Measurements from ENCODE around the gene LAMB4.

The LAMB4 gene

DNA sequence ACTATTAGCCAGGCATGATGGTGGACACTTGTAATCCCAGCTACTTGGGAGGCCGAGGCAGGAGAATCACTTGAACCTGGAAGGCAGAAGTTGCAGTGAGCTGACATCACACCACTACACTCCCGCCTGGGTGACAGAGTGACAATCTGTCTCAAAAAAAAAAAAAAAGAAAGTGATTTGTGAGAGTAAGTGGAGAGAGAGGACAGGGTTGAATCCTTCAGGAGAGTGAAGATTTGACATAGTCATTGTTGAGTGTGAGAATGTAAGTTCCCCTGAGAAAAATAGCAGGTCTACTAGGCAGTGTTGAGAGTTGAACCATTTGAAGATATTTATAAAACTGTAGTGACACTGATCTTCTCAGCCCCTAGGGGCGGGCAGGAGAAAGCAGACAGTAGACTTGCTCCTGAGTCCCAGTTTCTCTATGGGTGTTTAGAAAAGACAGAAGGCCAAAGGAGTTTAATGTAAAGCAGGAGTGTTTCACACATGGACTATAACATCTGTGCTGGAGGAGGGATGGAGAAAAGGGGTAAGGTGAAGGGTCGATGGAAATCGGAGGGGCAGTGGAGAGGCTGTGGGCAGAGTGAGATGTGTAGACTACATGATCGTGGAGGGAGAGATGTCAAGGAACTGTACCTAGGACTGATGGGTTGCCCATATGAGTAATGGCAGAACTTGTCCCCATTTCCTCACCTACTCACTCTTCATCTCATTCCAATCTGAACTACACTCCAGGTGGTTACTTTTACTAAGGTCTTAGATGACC, 13.7 kb upstream of the LAMB4 start:
- no peak overlapping the region for H3K27ac ChIP-seq (ENCODE audit: insufficient read depth, low read depth, low read length, poor library complexity, severe bottlenecking)
- H3K4me1 ChIP-seq (ENCODE audit: control insufficient read depth, insufficient read depth, low read length), result no peaks in the 10 kb centered on the region
- no peaks in the 10 kb centered on the region for H3K36me3 ChIP-seq (ENCODE audit: control insufficient read depth, insufficient read depth, low read length)
- H3K9me3 ChIP-seq (ENCODE audit: control insufficient read depth, low read length), result no peaks in the 10 kb centered on the region
- 92 to 97% methylated on average over 6 of the region's 6 CpGs for WGBS, 2 experiments
- no peaks in the 10 kb centered on the region for H3K27me3 ChIP-seq (ENCODE audit: control insufficient read depth, insufficient read depth, low read length, poor library complexity, severe bottlenecking)
- H3K4me3 ChIP-seq (ENCODE audit: insufficient read depth, low read depth, low read length), result no peak overlapping the region

DNA sequence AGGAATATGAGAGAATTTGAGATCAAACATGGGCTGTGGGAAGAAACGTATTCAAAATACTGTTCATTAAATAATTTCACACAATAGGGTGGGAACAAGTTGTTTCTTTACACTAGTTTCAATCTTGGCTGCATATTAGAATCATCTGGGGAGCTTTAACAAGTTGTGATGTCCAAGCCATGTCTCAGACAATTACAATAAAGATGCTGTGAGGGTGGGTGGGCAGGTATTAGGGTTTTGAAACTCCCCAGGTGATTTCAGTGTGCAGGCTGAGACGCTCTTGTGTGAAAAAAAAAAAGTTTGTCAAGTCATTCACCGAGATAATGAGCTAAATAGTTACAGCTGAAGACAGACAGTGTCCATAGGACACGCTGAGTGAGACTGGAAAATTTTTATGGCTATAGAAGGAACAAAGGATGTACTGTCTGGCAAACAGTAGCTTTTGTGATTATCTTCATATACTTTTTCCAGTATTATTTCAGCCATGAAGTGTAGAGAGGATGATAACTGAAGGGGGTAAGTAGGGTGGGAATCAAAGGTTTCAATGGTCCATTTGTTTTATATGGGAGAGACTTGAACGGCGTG, 12.6 kb upstream of the LAMB4 start:
- no peaks in the 10 kb centered on the region for H3K27me3 ChIP-seq (ENCODE audit: control insufficient read depth, insufficient read depth, low read length, poor library complexity, severe bottlenecking)

DNA sequence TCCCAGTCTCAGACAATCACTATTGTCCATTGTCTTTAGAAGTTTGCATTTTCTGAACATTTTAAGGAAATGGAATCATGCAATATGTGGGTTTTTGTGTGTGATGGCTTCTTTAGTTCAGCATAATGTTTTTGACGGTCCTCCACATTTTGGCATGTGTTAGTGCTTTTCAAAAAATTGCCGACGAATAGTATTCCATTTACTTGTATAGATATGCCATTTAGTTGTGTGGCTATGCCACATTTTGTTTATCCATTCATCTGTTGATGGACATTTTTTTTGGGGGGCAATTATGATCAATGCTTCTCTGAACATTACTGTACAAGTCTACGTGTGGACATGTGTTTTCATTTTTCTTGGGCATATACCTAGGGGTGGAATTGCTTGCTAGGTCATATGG, 12.0 kb upstream of the LAMB4 start:
- Histone ChIP-seq H3K36me3 (ENCODE audit: control insufficient read depth, insufficient read depth, low read length) (no peaks in the 10 kb centered on the region), H3K4me3 (ENCODE audit: insufficient read depth, low read depth, low read length) (no peak overlapping the region), H3K27ac (ENCODE audit: insufficient read depth, low read depth, low read length, poor library complexity, severe bottlenecking) (no peak overlapping the region), H3K4me1 (ENCODE audit: control insufficient read depth, insufficient read depth, low read length) (no peaks in the 10 kb centered on the region), H3K9me3 (ENCODE audit: control insufficient read depth, low read length) (no peaks in the 10 kb centered on the region), H3K27me3 (ENCODE audit: control insufficient read depth, insufficient read depth, low read length, poor library complexity, severe bottlenecking) (no peaks in the 10 kb centered on the region)
- 93 to 98% methylated on average over 4 of the region's 4 CpGs for WGBS, 2 experiments

More for the DNA sequence above, 12.6 kb upstream of the LAMB4 start:
- Histone ChIP-seq H3K36me3 (ENCODE audit: control insufficient read depth, insufficient read depth, low read length) (no peaks in the 10 kb centered on the region), H3K4me3 (ENCODE audit: insufficient read depth, low read depth, low read length) (no peak overlapping the region), H3K9me3 (ENCODE audit: control insufficient read depth, low read length) (no peaks in the 10 kb centered on the region), H3K27ac (ENCODE audit: insufficient read depth, low read depth, low read length, poor library complexity, severe bottlenecking) (no peak overlapping the region), H3K4me1 (ENCODE audit: control insufficient read depth, insufficient read depth, low read length) (no peaks in the 10 kb centered on the region)
- 94 to 95% methylated on average over 5 of the region's 6 CpGs for WGBS, 2 experiments

DNA sequence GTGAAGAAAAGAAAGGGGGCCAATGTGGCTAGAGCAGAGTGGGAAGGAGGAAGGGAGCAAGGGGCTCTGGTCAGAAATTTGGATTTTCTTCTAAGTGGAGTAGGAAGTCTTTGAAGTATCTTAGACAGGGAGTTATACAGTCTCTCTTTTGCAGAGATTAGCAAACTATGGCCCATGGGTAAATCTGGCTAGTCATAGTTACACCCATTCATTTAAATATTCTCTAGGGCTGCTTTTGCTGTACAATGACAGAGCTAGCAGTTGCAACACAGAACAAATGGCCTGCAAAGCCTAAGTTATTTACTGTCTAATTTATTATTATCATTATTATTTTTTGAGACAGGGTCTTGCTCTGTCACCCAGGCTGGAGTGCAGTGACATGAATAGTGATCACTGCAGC, 10.5 kb upstream of the LAMB4 start:
- H3K27ac ChIP-seq (ENCODE audit: insufficient read depth, low read depth, low read length, poor library complexity, severe bottlenecking), result no peak overlapping the region

DNA sequence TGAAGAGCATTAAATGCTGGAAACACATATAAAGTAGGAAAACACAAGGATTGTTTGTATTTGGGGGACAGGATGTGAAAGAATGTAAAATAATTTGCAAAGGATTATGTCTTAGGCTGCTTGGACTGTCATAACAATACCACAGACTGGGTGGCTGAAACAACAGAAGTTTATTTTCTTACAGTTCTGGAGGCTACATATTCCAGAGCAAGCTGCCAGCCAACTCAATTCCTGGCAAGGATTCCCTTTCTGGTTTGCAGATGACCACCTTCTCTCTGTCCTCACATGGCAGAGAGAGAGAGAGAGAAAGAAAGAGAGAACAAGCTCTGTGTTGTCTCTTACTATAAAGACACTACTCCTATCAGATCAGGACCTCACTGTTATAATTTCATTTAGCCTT, 8.8 kb upstream of the LAMB4 start:
- H3K27me3 ChIP-seq (ENCODE audit: control insufficient read depth, insufficient read depth, low read length, poor library complexity, severe bottlenecking), result no peaks in the 10 kb centered on the region
- H3K27ac ChIP-seq (ENCODE audit: insufficient read depth, low read depth, low read length, poor library complexity, severe bottlenecking), result no peak overlapping the region
- no peaks in the 10 kb centered on the region for H3K4me1 ChIP-seq (ENCODE audit: control insufficient read depth, insufficient read depth, low read length)
- no peaks in the 10 kb centered on the region for H3K9me3 ChIP-seq (ENCODE audit: control insufficient read depth, low read length)
- no peak overlapping the region for H3K4me3 ChIP-seq (ENCODE audit: insufficient read depth, low read depth, low read length)
- no peaks in the 10 kb centered on the region for H3K36me3 ChIP-seq (ENCODE audit: control insufficient read depth, insufficient read depth, low read length)

More for the DNA sequence above, 10.5 kb upstream of the LAMB4 start:
- Histone ChIP-seq H3K36me3 (ENCODE audit: control insufficient read depth, insufficient read depth, low read length) (no peaks in the 10 kb centered on the region), H3K27me3 (ENCODE audit: control insufficient read depth, insufficient read depth, low read length, poor library complexity, severe bottlenecking) (no peaks in the 10 kb centered on the region), H3K4me3 (ENCODE audit: insufficient read depth, low read depth, low read length) (no peak overlapping the region), H3K4me1 (ENCODE audit: control insufficient read depth, insufficient read depth, low read length) (no peaks in the 10 kb centered on the region), H3K9me3 (ENCODE audit: control insufficient read depth, low read length) (no peaks in the 10 kb centered on the region)

DNA sequence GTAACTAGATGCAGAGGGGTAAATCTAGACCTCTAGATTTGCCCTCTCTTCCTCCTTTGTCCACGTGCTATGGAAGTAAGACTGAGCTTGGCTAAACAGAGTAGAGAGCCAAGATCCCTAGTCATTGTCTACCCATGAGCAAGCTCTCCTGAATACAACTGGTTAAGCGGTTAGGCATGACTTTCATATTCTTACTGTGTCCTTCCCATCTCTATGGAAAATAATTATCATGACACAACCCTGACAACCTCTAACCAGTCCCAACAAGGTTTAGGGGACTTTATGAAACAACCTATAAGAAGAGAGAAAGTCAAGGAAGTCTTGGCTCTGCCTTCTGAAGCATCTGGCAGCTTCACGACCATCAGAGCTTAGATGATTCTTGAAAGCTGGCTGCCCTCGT, 7.8 kb upstream of the LAMB4 start:
- Histone ChIP-seq H3K36me3 (ENCODE audit: control insufficient read depth, insufficient read depth, low read length) (no peaks in the 10 kb centered on the region), H3K9me3 (ENCODE audit: control insufficient read depth, low read length) (no peaks in the 10 kb centered on the region), H3K4me3 (ENCODE audit: insufficient read depth, low read depth, low read length) (no peak overlapping the region), H3K27me3 (ENCODE audit: control insufficient read depth, insufficient read depth, low read length, poor library complexity, severe bottlenecking) (no peaks in the 10 kb centered on the region), H3K27ac (ENCODE audit: insufficient read depth, low read depth, low read length, poor library complexity, severe bottlenecking) (no peak overlapping the region), H3K4me1 (ENCODE audit: control insufficient read depth, insufficient read depth, low read length) (peaks cover under 1% of the 10 kb centered on the region)
- 90 to 93% methylated on average over 4 of the region's 4 CpGs for WGBS, 2 experiments

DNA sequence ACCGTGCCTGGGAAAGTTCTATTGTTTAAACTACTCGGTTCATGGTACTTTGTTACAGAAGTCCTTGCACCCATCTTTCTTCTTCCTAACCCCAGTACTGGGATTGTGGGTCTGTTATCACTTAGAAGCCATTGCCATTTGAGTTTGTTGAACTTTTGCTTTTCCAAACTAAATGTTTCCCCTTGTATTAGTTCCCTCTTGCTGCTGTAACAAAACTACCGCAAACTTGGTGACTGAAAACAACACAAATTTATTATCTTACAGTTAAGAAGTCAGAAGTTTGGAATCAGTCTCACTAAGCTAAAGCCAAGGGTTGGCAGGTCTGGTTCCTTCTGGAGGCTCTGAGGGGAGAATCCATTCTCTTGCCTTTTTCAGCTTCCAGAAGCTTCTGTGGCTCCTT, 6.9 kb upstream of the LAMB4 start:
- WGBS, 2 experiments, result 94 to 95% methylated on average over 3 of the region's 3 CpGs
- Histone ChIP-seq H3K27me3 (ENCODE audit: control insufficient read depth, insufficient read depth, low read length, poor library complexity, severe bottlenecking) (no peaks in the 10 kb centered on the region), H3K4me1 (ENCODE audit: control insufficient read depth, insufficient read depth, low read length) (peaks cover 3% of the 10 kb centered on the region), H3K27ac (ENCODE audit: insufficient read depth, low read depth, low read length, poor library complexity, severe bottlenecking) (no peak overlapping the region), H3K36me3 (ENCODE audit: control insufficient read depth, insufficient read depth, low read length) (no peaks in the 10 kb centered on the region), H3K9me3 (ENCODE audit: control insufficient read depth, low read length) (no peaks in the 10 kb centered on the region), H3K4me3 (ENCODE audit: insufficient read depth, low read depth, low read length) (no peak overlapping the region)

DNA sequence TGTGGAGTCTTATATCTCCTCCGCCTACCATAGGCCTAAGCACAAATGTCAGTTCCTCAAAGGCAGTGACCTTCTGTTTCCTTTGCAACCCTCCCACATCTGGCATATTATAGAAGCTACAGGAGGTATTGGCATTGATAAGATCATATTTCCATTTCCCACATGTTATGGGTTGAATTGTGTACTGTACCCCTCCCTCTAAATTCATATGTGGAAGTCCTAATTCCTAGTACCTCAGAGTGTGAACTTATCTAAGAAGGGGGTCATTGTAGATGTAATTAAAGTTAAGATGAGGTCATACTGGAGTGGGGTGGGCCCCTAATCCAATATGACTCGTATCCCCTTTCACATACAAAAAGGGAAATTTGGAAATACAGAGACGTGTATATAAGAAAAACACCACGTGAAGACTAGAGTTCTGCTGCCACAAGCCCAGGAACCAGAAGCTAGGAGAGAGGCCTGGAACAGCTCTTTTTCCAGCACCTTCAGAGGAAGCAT, 6.1 kb upstream of the LAMB4 start:
- no peaks in the 10 kb centered on the region for H3K9me3 ChIP-seq (ENCODE audit: control insufficient read depth, low read length)
- no peaks in the 10 kb centered on the region for H3K27me3 ChIP-seq (ENCODE audit: control insufficient read depth, insufficient read depth, low read length, poor library complexity, severe bottlenecking)
- peaks cover 3% of the 10 kb centered on the region for H3K4me1 ChIP-seq (ENCODE audit: control insufficient read depth, insufficient read depth, low read length)
- no peaks in the 10 kb centered on the region for H3K36me3 ChIP-seq (ENCODE audit: control insufficient read depth, insufficient read depth, low read length)
- no peak overlapping the region for H3K27ac ChIP-seq (ENCODE audit: insufficient read depth, low read depth, low read length, poor library complexity, severe bottlenecking)
- H3K4me3 ChIP-seq (ENCODE audit: insufficient read depth, low read depth, low read length), result no peak overlapping the region
- WGBS, 2 experiments, result 92 to 98% methylated on average over 4 of the region's 4 CpGs

DNA sequence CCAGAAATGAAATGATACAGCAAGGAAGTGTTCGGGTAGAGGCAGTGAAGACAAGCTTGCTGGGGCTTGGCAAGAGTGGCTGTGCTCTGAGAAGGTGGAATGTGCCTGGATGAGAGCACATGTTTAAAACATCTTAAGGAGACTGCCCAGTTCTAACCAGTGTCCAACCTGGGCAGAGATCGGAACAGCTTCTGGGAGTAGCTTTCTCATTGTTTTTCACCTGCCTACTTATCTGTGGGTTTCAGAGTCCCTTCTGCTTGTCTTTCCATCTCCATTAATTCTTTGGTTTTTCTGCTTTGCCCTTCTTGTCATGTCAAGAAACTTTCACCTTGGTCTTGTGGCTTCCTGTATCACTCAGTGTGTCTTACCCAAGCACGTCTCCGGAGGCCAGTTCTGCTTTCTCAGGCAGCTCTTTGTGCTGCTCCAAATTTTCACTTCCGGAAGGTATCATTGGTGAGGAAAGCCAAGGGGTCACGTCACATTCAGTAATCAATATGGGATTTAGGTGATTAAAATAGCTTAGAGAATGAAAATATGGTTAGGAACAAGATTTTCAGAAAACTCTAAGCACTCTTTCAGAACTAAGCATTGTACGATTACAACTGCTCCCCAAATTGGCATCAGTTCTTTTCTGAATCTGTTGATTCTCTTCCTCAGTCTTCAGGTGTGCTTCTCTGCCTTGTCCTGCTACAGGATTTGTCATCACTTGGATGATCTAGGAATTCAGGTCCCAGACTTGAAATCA, 5.5 kb upstream of the LAMB4 start:
- no peaks in the 10 kb centered on the region for H3K36me3 ChIP-seq (ENCODE audit: control insufficient read depth, insufficient read depth, low read length)
- H3K27me3 ChIP-seq (ENCODE audit: control insufficient read depth, insufficient read depth, low read length, poor library complexity, severe bottlenecking), result no peaks in the 10 kb centered on the region
- peaks cover 3% of the 10 kb centered on the region for H3K4me1 ChIP-seq (ENCODE audit: control insufficient read depth, insufficient read depth, low read length)
- H3K27ac ChIP-seq (ENCODE audit: insufficient read depth, low read depth, low read length, poor library complexity, severe bottlenecking), result no peak overlapping the region
- H3K4me3 ChIP-seq (ENCODE audit: insufficient read depth, low read depth, low read length), result no peak overlapping the region
- H3K9me3 ChIP-seq (ENCODE audit: control insufficient read depth, low read length), result no peaks in the 10 kb centered on the region
- 94 to 97% methylated on average over 7 of the region's 7 CpGs for WGBS, 2 experiments

DNA sequence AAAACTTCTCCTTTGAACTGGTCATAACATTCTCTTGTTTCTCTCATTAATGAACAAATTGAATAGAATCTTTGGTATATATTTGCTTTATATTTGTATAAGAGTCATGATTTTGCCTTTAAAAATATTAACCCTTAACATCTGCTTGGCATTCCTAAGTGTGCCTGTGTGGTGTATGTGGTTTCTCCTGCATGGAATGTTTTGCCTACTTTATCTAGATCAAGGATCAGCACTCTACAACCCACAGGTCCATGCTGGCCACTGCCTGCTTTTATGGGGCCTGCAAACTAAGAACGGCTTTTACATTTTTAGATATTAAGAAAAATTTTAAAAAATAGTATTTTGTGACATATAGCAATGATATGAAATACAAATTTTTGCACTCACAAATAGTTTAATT, 4.3 kb upstream of the LAMB4 start:
- H3K36me3 ChIP-seq (ENCODE audit: control insufficient read depth, insufficient read depth, low read length), result no peaks in the 10 kb centered on the region
- no peak overlapping the region for H3K4me3 ChIP-seq (ENCODE audit: insufficient read depth, low read depth, low read length)
- no peak overlapping the region for H3K27ac ChIP-seq (ENCODE audit: insufficient read depth, low read depth, low read length, poor library complexity, severe bottlenecking)
- H3K27me3 ChIP-seq (ENCODE audit: control insufficient read depth, insufficient read depth, low read length, poor library complexity, severe bottlenecking), result no peaks in the 10 kb centered on the region
- H3K9me3 ChIP-seq (ENCODE audit: control insufficient read depth, low read length), result no peaks in the 10 kb centered on the region
- WGBS, 2 experiments, result no CpG with 5 or more reads among the region's 1 CpG
- H3K4me1 ChIP-seq (ENCODE audit: control insufficient read depth, insufficient read depth, low read length), result peaks cover 3% of the 10 kb centered on the region

All from ectodermal cell (in vitro differentiated cells).